Endothelial cell of umbilical vein (primary cell): ENCODE data around the gene RPS14. TPM values are rescaled to one million over a fixed set of nuclear protein-coding genes. Genes with fewer than 3 reads are reported as not detected.

Source experiments
- BruUV-seq: library from RNA; stranded (reverse); fragments of 400-500 nt; replicated peaks from 2 replicates; lab custom pipeline; 2021; lab: Mats Ljungman, UMichigan
- CTCF ChIA-PET: fragments of 300-600, 350-600 bp; sonication (Branson Sonifier 250); formaldehyde crosslinking; loops from one replicate; lab custom pipeline; 2021; ENCODE audit warnings: antibody characterized with exemption, inconsistent platforms; lab: Charles Lee
- POLR2A ChIA-PET: fragments of 300-600, 350-600 bp; sonication (Branson Sonifier 250); formaldehyde crosslinking; loops from one replicate; lab custom pipeline; 2021; ENCODE audit warnings: antibody characterized with exemption, inconsistent platforms; lab: Charles Lee
- DNase-seq: peaks from one replicate; pipeline ENCODE4 v3.0.0-alpha.2; 2011; ENCODE audit warnings: low read depth, low spot score
- FAIRE-seq: peaks from 2 replicates; lab custom pipeline; 2011; peaks lifted over from hg19 to GRCh38; lab: Jason Lieb, UNC
- H2AFZ ChIP-seq: 2 replicates; pipeline ENCODE4 v1.6.0; 2012; ENCODE audit warnings: low read depth, low read length, control low read depth, inconsistent platforms
- H3K27ac ChIP-seq: 2 replicates; pipeline ENCODE4 v1.5.1; 2011; ENCODE audit warnings: low read depth, mild to moderate bottlenecking, control low read depth, low read length, moderate library complexity; ENCODE audit not compliant: insufficient read depth
- H3K27me3 ChIP-seq, 2 experiments: 2 replicates each; pipeline versions ENCODE4 v1.6.0 to v1.6.1; 2011; ENCODE audit warnings: low read length in 2 of 2, mixed read lengths in 1 of 2; ENCODE audit not compliant: control insufficient read depth in 2 of 2, insufficient read depth in 2 of 2
- H3K36me3 ChIP-seq, 2 experiments: 2 replicates in 1 of 2; 3 replicates in 1 of 2; pipeline ENCODE4 v1.5.1; 2011; ENCODE audit warnings: low read length in 2 of 2, mild to moderate bottlenecking in 1 of 2, moderate library complexity in 1 of 2; ENCODE audit not compliant: control insufficient read depth in 2 of 2, insufficient read depth in 2 of 2; ENCODE audit errors: extremely low read depth in 1 of 2
- H3K4me1 ChIP-seq: 3 replicates; pipeline ENCODE4 v1.5.1; 2011; ENCODE audit warnings: mild to moderate bottlenecking, low read length; ENCODE audit not compliant: control insufficient read depth, insufficient read depth; ENCODE audit errors: extremely low read depth
- H3K4me2 ChIP-seq: 2 replicates; pipeline ENCODE4 v1.6.1; 2011; ENCODE audit warnings: low read length, control low read depth, mixed read lengths; ENCODE audit not compliant: insufficient read depth
- H3K4me3 ChIP-seq, 3 experiments: fragments of 200-600 bp in 1 of 3; sonication (generic), shearing (Covaris generic) in 1 of 3; replicated peaks in 1 of 3; 2 replicates each; pipeline ENCODE4 v1.5.1; 2011 to 2016; ENCODE audit warnings: control low read depth in 3 of 3, low read length in 3 of 3, mild to moderate bottlenecking in 2 of 3, inconsistent platforms in 1 of 3, low read depth in 1 of 3, moderate library complexity in 1 of 3; ENCODE audit not compliant: insufficient read depth in 1 of 3
- H3K79me2 ChIP-seq: 2 replicates; pipeline ENCODE4 v1.6.0; 2012; ENCODE audit warnings: low read length, inconsistent platforms; ENCODE audit not compliant: control insufficient read depth, insufficient read depth
- H3K9ac ChIP-seq: replicated peaks from 2 replicates; pipeline ENCODE3; 2011; ENCODE audit warnings: low read length, control low read depth; ENCODE audit not compliant: insufficient read depth; ENCODE audit errors: extremely low read depth
- H3K9me1 ChIP-seq: replicated peaks from 3 replicates; pipeline ENCODE4 v1.6.0; 2011; ENCODE audit warnings: mild to moderate bottlenecking, low read length; ENCODE audit not compliant: control insufficient read depth, insufficient read depth; ENCODE audit errors: extremely low read depth
- H3K9me3 ChIP-seq: replicated peaks from 2 replicates; pipeline ENCODE4 v1.5.1; 2012; ENCODE audit warnings: low read length, inconsistent platforms; ENCODE audit not compliant: control insufficient read depth, insufficient read depth
- H4K20me1 ChIP-seq: replicated peaks from 2 replicates; pipeline ENCODE3; 2011; ENCODE audit warnings: mild to moderate bottlenecking, low read length; ENCODE audit not compliant: control insufficient read depth, insufficient read depth; ENCODE audit errors: extremely low read depth
- CTCF ChIP-seq, 2 donors: IDR thresholded peaks; 1 replicate in 1 of 2; 2 replicates in 1 of 2; pipeline ENCODE4 v1.5.1; 2011; ENCODE audit warnings: low read length in 2 of 2, mild to moderate bottlenecking in 2 of 2, moderate library complexity in 2 of 2, control low read depth in 1 of 2, inconsistent platforms in 1 of 2, low read depth in 1 of 2; ENCODE audit not compliant: insufficient read depth in 1 of 2; ENCODE audit errors: extremely low read depth in 1 of 2
- EZH2 ChIP-seq: IDR thresholded peaks from 2 replicates; pipeline ENCODE4 v1.6.1; 2012; ENCODE audit warnings: borderline replicate concordance, low read depth, mild to moderate bottlenecking, moderate library complexity, low read length, inconsistent platforms; ENCODE audit not compliant: severe bottlenecking
- FOS ChIP-seq: IDR thresholded peaks from 2 replicates; pipeline ENCODE4 v1.6.1; 2011; ENCODE audit warnings: mild to moderate bottlenecking, low read length, moderate library complexity, borderline replicate concordance; ENCODE audit not compliant: insufficient read depth
- GATA2 ChIP-seq: IDR thresholded peaks from 2 replicates; pipeline ENCODE4 v1.7.0; 2011; ENCODE audit warnings: low read depth, mild to moderate bottlenecking, moderate library complexity, mixed read lengths, low read length; ENCODE audit not compliant: insufficient read length, insufficient read depth
- JUN ChIP-seq: IDR thresholded peaks from 2 replicates; pipeline ENCODE4 v1.6.1; 2011; ENCODE audit warnings: borderline replicate concordance, low read depth; ENCODE audit not compliant: insufficient read length, insufficient read depth
- MAX ChIP-seq: IDR thresholded peaks from 2 replicates; pipeline ENCODE4 v1.6.1; 2011; ENCODE audit not compliant: insufficient read depth, insufficient read length
- MYC ChIP-seq: IDR thresholded peaks from one replicate; pipeline ENCODE4 v1.6.1; 2011; ENCODE audit warnings: mild to moderate bottlenecking, low read depth, low read length
- POLR2A ChIP-seq: IDR thresholded peaks from 2 replicates; pipeline ENCODE4 v1.6.1; 2012; ENCODE audit warnings: low read depth, mild to moderate bottlenecking, control low read depth, low read length
- POLR2AphosphoS5 ChIP-seq: IDR thresholded peaks from 2 replicates; pipeline ENCODE4 v1.6.1; 2012; ENCODE audit warnings: low read depth, mild to moderate bottlenecking, control low read depth, low read length, moderate library complexity; ENCODE audit not compliant: insufficient read depth
- dilution Hi-C: fragments of 300-500 bp; cut with MboI; formaldehyde crosslinking; loops from one replicate; pipeline ENCODE4 v1.15.0; 2019; ENCODE audit warnings: low sequenced_read_pairs; ENCODE audit not compliant: extremely low pct_ligation_motif_present
- intact Hi-C: fragments of 100-400 bp; cut with micrococcal nuclease; formaldehyde crosslinking; loops from one replicate; pipeline ENCODE4 v1.10.0; 2022
- polyA plus RNA-seq, 4 experiments: library from polyadenylated mRNA; depleted of rRNA in 3 of 4; stranded (reverse) in 3 of 4; unstranded in 1 of 4; fragments of >200 nt; gene quantifications; 2 replicates each; pipeline versions ENCODE4 v1.2.1 to v1.2.3, GENCODE V29; 2011 to 2012; ENCODE audit warnings: missing spikeins in 1 of 4
- total RNA-seq: library from RNA; stranded (reverse); gene quantifications from 2 replicates; pipeline ENCODE4 v1.2.3, GENCODE V29; 2021

The RPS14 gene
- total and polyA plus RNA-seq, 2 donors (not counting 3 experiments of a cell fraction or from before 2014, with no cell fraction given): 1,852 to 5,521 TPM

GRCh38 chr5:150402901-150403342 is 46.6 kb downstream of the RPS14 start:
- POLR2A ChIA-PET: no interaction called here
- TF ChIP-seq JUN: no peak
- no peak for TF ChIP-seq MAX
- no peak for TF ChIP-seq MYC
- no peak for TF ChIP-seq POLR2AphosphoS5
- no peak for TF ChIP-seq POLR2A
- TF ChIP-seq CTCF (IDR thresholded peaks at IDR 0.05; ENCODE audit: extremely low read depth in 1 of 2, insufficient read depth in 1 of 2, low read depth in 1 of 2, low read length in 2 of 2): no peak
- TF ChIP-seq EZH2: no peak
- TF ChIP-seq GATA2: no peak
- TF ChIP-seq FOS: no peak
- Histone ChIP-seq H3K9ac (no peak overlapping the region), H3K9me1 (no peaks in the 10 kb centered on the region), H3K27me3 (no peaks in the 10 kb centered on the region), H4K20me1 (no peaks in the 10 kb centered on the region), H3K4me3 (no peak overlapping the region), H3K36me3 (peaks cover 5 to 11% of the 10 kb centered on the region in 2 experiments), H3K9me3 (no peaks in the 10 kb centered on the region), H3K4me2 (no peak overlapping the region), H3K79me2 (no peaks in the 10 kb centered on the region), H3K27ac (no peak overlapping the region), H2AFZ (no peak overlapping the region), H3K4me1 (no peaks in the 10 kb centered on the region)
- no TSS peak for BruUV-seq
- CTCF ChIA-PET: interaction anchor here (0.5 kb wide), 1 partner anchor 38 kb away, joined by 3 read pairs; no protein-coding TSS in a partner anchor
- dilution Hi-C loops: no loop called here
- DNase-seq: no peak
- intact Hi-C loops: no loop called here
- no peak for FAIRE-seq
